ENCODE measurements around the gene RAX.
A peak's percentile ranks its signal among the peaks of the same experiment; 100 is the strongest.

RAX gene

GRCh38 chr18:59272891-59273758, at the start of gene RAX:
Gene RAX, minus strand, starts transcription at chr18:59273454. Its CDS starts 248 bp downstream, at chr18:59273206.
- no peak for DNase-seq

GRCh38 chr18:59318460-59319050, 45.3 kb upstream of the RAX start, which contains the start of gene CPLX4:
Gene CPLX4, minus strand, starts transcription at chr18:59318649. Its CDS starts 187 bp downstream, at chr18:59318462.
- no peak for DNase-seq

DNA sequence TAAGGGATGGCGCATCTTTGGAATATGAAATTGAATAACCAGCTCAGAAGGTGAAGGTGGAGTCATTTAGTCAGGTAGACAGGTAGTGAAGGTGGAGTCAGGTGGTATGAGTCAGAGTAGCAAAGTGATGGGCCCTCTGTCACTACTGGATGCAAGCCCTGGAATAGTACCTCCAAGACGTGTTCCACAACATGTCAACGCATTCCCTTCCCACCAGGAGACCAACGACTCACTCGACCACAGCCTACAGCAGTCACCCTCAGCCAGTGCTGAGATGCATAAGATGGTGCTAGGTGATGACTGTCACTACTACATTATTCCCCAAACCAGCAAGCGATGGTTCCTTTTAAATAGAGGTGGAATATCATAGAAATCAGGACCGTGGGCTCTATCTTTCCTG, 38.4 kb upstream of the RAX start:
- peak; percentile 19 for DNase-seq

DNA sequence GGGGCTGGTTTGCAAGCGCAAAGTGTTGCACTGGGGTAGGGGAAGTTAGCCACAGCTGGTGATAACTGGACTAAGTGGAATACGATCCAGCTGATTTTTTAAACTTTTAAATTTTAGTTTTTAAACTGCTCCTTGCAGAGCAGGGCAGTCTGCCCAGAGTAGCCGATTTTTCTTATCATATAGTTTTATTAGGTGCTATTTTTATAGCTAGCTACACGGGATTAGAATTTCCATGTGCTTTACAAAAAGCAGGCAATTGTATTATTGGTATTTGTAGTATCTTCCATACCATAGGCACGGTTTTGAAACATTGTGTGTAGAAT, 35.6 kb upstream of the RAX start:
- no peak for DNase-seq

DNA sequence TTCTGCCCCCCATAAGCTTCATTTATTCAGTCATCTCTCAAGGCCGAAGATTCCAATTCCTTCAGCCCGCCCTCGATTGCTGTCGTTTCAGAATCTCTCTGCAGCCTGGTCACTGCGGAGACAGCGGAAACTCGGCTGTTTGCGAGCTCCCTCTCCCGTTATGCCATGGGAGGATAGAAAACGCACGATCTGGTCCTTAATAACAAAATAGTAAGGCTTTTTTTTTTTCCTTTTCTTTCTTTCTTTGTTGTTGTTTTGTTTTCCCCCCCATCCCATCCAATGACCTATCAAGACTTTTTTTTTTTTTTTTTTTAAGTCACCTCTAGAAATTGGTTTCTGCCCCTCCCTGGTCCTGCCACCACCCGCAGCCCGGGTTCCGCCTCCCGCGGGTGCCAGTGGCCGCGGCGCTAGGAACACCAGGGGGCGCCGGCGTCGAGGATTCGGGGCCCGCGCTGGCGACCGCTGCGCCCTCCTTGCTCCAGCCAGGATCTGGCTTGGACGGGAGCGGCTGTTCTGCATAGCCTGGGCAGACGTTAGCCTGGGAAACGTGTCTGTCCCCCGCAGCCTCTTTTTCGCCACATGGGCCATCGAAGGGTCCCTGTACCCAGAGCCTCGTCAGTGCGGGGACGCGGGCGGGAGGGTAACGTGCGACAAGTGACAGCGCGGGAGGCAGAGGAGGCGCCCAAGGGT, 35.1 kb upstream of the RAX start:
- peak; percentile 56 for DNase-seq

DNA sequence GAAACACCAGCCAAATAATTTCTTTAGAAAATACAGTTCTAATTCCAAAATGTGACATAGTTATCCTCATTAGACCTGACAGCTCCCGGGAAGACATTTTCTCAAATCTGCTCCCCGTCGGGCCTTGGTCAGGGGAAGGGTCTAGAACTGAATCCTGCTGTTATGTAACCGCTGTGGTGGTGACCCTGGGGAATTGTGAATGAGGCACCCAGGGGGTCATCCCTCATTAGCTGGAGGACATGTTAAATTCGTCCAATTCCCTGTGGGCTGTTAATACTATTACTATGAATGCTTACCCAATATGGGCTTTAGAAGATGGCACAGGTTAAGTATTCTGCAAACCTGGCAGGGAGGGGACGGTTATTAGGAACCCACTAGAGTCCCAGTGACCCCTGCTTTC, 33.4 kb upstream of the RAX start:
- no peak for DNase-seq

GRCh38 chr18:59305295-59305694, 32.0 kb upstream of the RAX start:
- no peak for DNase-seq

GRCh38 chr18:59303656-59304195, 30.5 kb upstream of the RAX start:
- DNase-seq: no peak

DNA sequence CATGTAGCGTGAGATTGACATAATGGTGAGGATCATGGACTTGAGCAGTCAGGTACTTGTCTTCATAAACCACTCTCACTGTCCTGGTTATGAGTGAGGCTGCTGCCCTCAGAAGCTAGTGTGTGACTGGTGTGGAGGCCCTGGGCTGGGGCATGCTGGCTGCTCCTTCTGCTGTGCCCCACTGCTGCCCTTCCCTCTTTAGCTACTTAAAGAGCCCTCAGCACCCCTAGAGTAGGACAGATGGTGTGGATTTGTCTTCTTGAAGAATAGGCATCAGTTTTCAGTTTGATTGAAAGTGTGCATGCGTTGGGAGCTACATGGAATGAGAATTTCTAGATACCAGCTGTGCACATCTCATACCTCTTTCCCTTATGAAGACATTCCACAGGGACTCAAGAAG, 29.8 kb upstream of the RAX start:
- DNase-seq: no peak

DNA sequence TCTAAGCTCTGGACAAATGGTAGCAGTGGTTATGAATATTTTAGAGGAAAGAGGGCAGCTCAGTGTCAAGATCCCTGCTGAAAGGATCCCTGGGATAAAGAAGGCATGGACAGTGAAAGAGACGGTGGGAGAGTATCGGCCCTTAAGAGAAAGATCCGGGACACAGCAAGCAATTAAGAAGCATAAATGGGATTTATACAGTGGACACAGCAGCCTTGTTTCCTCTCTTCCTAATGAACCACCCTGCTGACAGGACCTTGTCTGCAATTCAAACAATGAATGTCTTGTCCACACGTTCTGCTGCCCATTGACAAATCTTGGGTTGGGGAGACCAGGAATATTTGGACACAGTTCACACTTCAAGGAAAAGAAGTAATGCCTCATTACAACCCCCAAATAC, 28.7 kb upstream of the RAX start:
- no peak for DNase-seq

DNA sequence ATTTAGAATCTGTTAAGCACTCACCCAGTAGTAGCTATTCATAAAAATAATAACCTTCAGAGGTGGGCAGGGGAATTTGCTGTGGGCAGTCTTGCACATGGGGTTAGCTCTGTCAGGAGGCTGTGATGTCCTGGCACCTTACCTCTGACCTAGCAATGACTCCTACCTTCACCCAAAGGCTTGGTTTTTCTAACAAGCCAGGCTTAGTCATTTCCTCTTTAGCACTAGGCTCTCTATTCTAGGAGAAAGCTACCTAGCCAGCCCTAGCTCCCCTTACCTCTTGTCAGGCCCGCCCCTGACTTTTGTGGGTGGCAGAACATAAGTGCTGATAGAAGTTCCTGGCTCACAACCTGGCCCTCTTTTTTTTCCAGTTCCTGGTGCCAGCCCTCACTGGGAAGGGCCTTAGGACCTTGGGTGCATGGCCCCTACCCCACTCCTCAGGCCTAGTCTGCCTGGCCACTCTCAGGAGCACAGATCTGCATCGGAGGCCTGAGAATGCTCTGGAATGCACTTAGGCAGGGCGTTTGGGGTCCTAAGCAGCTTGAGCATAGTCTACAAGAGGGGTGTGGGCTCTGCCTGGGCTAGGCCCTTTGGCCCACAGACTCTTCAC, 27.5 kb upstream of the RAX start:
- no peak for DNase-seq

GRCh38 chr18:59298871-59299270, 25.6 kb upstream of the RAX start:
- no peak for DNase-seq

DNA sequence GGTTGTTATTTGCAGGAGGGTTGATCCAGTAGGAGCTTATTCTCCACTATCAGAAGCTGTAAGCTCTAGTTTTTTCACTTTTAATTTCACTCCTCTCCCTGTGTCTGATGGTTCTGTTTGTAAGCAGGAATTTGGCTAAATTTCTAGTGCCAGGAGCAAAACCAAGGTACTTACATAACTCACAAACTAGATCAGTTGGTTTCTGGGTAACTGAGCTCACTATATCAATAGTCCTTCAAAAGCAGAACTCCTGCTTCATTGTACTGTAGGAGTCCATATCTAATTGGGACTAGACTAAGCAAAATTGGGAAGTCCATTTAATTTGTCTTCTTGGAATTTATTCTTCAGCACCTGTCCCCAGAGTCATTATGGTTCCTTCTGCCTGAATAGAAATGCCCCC, 20.1 kb upstream of the RAX start:
- no peak for DNase-seq

DNA sequence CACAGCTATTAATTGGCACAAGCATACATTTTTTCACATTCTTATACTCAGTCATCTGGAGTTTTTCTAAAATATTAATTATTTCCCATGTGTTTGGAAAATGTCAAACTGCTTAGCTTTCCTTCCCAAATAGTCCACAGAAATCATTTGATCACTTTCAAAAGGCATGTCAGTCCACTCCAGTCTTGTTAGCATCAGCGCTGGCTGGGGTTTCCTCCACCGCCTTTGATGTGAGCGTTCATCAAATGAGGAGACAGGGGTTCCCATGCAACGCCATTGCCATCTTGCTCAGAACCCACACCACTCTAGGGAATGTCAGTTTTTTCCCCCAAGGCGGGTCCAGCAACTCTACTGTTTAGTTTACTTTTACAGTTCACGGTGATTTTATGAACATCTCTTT, 13.1 kb upstream of the RAX start:
- DNase-seq: no peak

DNA sequence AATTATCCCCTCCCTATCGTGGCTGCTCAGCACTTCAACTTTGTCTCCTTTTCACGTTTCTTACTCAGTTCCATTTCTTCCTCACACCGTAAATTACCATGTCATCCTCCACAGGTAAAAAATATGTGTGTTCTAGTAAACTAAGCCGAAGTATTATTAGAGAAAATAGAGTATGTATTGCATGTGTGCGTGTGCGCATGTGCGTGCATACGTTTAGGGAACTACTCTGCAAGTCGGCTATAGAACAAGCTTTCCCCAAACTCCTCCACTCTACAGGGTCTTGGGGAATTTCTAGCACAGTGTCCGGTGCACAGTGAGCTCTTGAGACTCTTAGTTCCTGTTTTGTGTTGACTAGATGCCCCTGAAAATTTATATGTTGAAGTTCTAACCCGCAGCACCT, 9.1 kb upstream of the RAX start:
- DNase-seq: no peak

DNA sequence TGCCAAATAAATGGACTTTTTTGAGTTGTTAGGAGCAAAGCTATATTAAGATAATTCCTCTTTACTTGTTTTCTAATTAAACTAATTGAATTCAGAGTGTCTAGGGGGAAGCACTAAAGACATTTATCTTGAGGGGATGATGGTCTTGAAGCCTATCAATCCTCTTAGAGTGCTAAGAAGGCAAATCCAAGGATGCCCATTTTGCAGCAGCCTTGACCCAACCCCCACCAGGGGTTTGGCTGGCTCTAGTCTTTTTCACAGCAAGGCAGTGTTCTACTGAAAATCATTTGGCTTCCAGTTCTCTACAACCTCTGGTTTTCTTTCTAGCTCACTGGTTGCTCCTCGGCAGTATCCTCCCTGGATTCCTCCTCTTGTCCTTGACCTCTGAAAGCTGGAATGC, 6.5 kb upstream of the RAX start:
- DNase-seq: no peak

GRCh38 chr18:59279193-59279592, 5.9 kb upstream of the RAX start:
- DNase-seq: no peak

DNA sequence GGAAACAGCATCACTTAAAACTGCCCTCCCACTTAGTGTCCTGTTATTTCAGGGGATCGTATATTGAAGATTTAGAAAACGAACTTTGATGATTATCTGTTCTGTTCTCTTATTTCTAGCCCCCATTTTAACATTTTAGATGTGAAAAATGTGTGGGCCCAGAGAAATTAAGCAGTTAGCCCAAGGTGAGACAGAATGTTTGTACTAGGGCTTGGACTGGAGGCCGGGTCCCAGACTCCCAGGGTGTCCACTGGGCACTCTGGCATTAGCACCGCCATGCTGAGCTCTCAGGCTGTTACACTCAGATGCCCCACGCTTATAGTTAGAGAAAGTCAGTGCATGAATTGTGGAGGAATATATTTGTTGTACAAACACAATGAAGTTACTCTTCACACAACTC, 5.5 kb upstream of the RAX start:
- no peak for DNase-seq

GRCh38 chr18:59276047-59276446, 2.8 kb upstream of the RAX start:
- no peak for DNase-seq

DNA sequence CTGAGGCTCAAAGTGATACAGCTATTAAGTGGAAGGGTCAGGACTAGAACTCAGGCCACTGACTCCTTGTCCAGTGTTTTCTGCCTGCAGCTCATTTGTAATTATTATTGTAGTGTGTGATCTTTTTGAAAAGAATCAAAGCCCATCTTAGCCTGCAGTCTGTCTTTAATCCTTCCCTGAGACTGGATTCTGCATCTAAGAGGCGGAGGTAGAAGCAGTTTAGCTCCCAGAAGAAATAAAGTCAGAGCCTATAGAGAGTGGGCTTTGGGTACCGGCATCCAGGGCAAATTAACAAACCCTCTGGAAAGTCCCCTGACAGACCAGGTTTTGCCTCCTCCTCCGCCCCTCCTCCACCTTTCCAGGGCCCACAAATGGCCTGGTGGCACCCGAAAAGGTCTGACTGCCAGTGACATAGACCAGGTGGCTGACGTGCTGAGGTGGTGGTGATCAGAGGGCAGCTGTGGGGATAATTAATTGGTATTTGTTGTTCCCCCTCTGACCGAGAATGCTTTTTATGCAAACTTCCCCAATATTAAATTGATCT, 2.2 kb upstream of the RAX start:
- DNase-seq: no peak

DNA sequence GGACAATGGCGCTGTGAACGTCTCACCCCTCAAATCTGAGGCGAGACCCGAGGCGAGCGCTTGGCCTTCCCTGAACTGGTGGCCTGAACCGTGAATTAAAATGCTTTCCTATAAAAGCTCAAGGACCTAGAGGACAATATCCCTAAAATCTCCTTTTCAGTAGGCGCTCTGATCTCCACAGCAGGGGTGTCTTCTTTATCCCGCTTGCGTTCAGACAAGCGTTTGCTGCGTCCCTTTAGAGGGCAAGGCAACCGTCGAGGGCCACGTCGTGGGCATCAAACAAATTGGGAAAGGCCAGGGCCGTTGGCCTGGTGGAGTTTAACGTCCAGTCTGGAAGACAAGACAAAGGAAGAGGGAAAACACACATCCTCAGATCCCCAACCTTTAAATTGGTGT, 1.3 kb upstream of the RAX start:
- DNase-seq: no peak

- no peak for DNase-seq
Measured at GRCh38 chr18:59273759-59274532, 692 bp upstream of the RAX start.

Measured in HCEC 1CT (cell line).